Stimulated activated naive CD8-positive, alpha-beta T cell treated with anti-CD3 and anti-CD28 coated beads, Interleukin-15, Interleukin-2, amounts not matched to agents 100 ng/mL and 50 ng/mL, for 24 hours (primary cell): Measurements from ENCODE around the gene EFNA5.
A peak's percentile ranks its signal among the peaks of the same experiment; 100 is the strongest.

Experiments
- H3K27ac Mint-ChIP-seq: one replicate; pipeline ENCODE4 v1.8.0; 2021; ENCODE audit warnings: mild to moderate bottlenecking, mixed read lengths
- H3K27me3 Mint-ChIP-seq: one replicate; pipeline ENCODE4 v1.8.0; 2021; ENCODE audit warnings: mixed read lengths
- H3K36me3 Mint-ChIP-seq: one replicate; pipeline ENCODE4 v1.8.0; 2021; ENCODE audit warnings: low read depth, mixed read lengths
- H3K4me1 Mint-ChIP-seq: one replicate; pipeline ENCODE4 v1.8.0; 2021; ENCODE audit warnings: low read depth, mixed read lengths
- H3K4me3 Mint-ChIP-seq: one replicate; pipeline ENCODE4 v1.8.0; 2021; ENCODE audit warnings: mild to moderate bottlenecking, mixed read lengths
- H3K9me3 Mint-ChIP-seq: one replicate; pipeline ENCODE4 v1.8.0; 2021; ENCODE audit warnings: mixed read lengths

Gene EFNA5

GRCh38 chr5:107680799-107681198 lies 10.1 kb upstream of the EFNA5 start:
- H3K9me3 Mint-ChIP-seq: no peaks in the 10 kb centered on the region
- H3K27ac Mint-ChIP-seq: no peak overlapping the region
- H3K4me1 Mint-ChIP-seq: no peaks in the 10 kb centered on the region

GRCh38 chr5:107680099-107680498 lies 9.4 kb upstream of the EFNA5 start:
- Mint-ChIP-seq H3K27me3 (peaks cover 51% of the 10 kb centered on the region), H3K4me3 (no peak overlapping the region), H3K27ac (no peak overlapping the region), H3K4me1 (no peaks in the 10 kb centered on the region), H3K9me3 (no peaks in the 10 kb centered on the region), H3K36me3 (no peaks in the 10 kb centered on the region)

More at GRCh38 chr5:107680799-107681198, 10.1 kb upstream of the EFNA5 start:
- H3K36me3 Mint-ChIP-seq: no peaks in the 10 kb centered on the region
- H3K27me3 Mint-ChIP-seq: peaks cover 44% of the 10 kb centered on the region
- H3K4me3 Mint-ChIP-seq: no peak overlapping the region

- peaks cover 17% of the 10 kb centered on the region for H3K4me1 Mint-ChIP-seq
- no peak overlapping the region for H3K27ac Mint-ChIP-seq
- H3K36me3 Mint-ChIP-seq: no peaks in the 10 kb centered on the region
- H3K27me3 Mint-ChIP-seq: peaks cover 66% of the 10 kb centered on the region
- no peaks in the 10 kb centered on the region for H3K9me3 Mint-ChIP-seq
- H3K4me3 Mint-ChIP-seq: no peak overlapping the region
Observed at GRCh38 chr5:107676702-107677101, 6.0 kb upstream of the EFNA5 start.

- Mint-ChIP-seq H3K27ac (no peak overlapping the region), H3K9me3 (no peaks in the 10 kb centered on the region), H3K4me1 (peaks cover 28% of the 10 kb centered on the region), H3K27me3 (peaks cover 69% of the 10 kb centered on the region), H3K4me3 (no peak overlapping the region), H3K36me3 (no peaks in the 10 kb centered on the region)
Observed at GRCh38 chr5:107675201-107675600, 4.5 kb upstream of the EFNA5 start.

GRCh38 chr5:107674655-107675054 lies 3.9 kb upstream of the EFNA5 start:
- Mint-ChIP-seq H3K4me1 (peaks cover 30% of the 10 kb centered on the region), H3K36me3 (no peaks in the 10 kb centered on the region), H3K9me3 (no peaks in the 10 kb centered on the region), H3K27me3 (peaks cover 67% of the 10 kb centered on the region), H3K4me3 (no peak overlapping the region), H3K27ac (no peak overlapping the region)

GRCh38 chr5:107673368-107674136 lies 2.8 kb upstream of the EFNA5 start:
- no peaks in the 10 kb centered on the region for H3K36me3 Mint-ChIP-seq
- H3K4me3 Mint-ChIP-seq: peak overlapping the region; percentile 70
- no peak overlapping the region for H3K27ac Mint-ChIP-seq
- H3K4me1 Mint-ChIP-seq: peaks cover 33% of the 10 kb centered on the region
- H3K27me3 Mint-ChIP-seq: peaks cover 71% of the 10 kb centered on the region
- no peaks in the 10 kb centered on the region for H3K9me3 Mint-ChIP-seq

GRCh38 chr5:107673039-107673367 lies 2.3 kb upstream of the EFNA5 start:
- peaks cover 33% of the 10 kb centered on the region for H3K4me1 Mint-ChIP-seq
- peak overlapping the region; percentile 70 for H3K4me3 Mint-ChIP-seq

GRCh38 chr5:107672211-107673038 lies 1.7 kb upstream of the EFNA5 start:
- peaks cover 74% of the 10 kb centered on the region for H3K27me3 Mint-ChIP-seq
- H3K4me3 Mint-ChIP-seq: peak overlapping the region; percentile 79
- H3K27ac Mint-ChIP-seq: no peak overlapping the region

More at GRCh38 chr5:107673039-107673367, 2.3 kb upstream of the EFNA5 start:
- no peaks in the 10 kb centered on the region for H3K9me3 Mint-ChIP-seq
- H3K36me3 Mint-ChIP-seq: no peaks in the 10 kb centered on the region
- H3K27me3 Mint-ChIP-seq: peaks cover 71% of the 10 kb centered on the region
- no peak overlapping the region for H3K27ac Mint-ChIP-seq

GRCh38 chr5:107671742-107672210 lies 1.0 kb upstream of the EFNA5 start:
- no peak overlapping the region for H3K27ac Mint-ChIP-seq
- no peaks in the 10 kb centered on the region for H3K9me3 Mint-ChIP-seq
- no peaks in the 10 kb centered on the region for H3K36me3 Mint-ChIP-seq
- H3K4me1 Mint-ChIP-seq: peaks cover 33% of the 10 kb centered on the region
- H3K4me3 Mint-ChIP-seq: peak overlapping the region; percentile 79
- H3K27me3 Mint-ChIP-seq: peaks cover 79% of the 10 kb centered on the region

More at GRCh38 chr5:107672211-107673038, 1.7 kb upstream of the EFNA5 start:
- Mint-ChIP-seq H3K9me3 (no peaks in the 10 kb centered on the region), H3K36me3 (no peaks in the 10 kb centered on the region), H3K4me1 (peaks cover 33% of the 10 kb centered on the region)

- Mint-ChIP-seq H3K36me3 (no peaks in the 10 kb centered on the region), H3K27ac (no peak overlapping the region), H3K27me3 (peaks cover 80% of the 10 kb centered on the region), H3K4me1 (peaks cover 33% of the 10 kb centered on the region), H3K4me3 (peak overlapping the region; percentile 58), H3K9me3 (no peaks in the 10 kb centered on the region)
Observed at GRCh38 chr5:107670087-107670931, 428 bp downstream of the EFNA5 start.

GRCh38 chr5:107669096-107670031 lies 1.4 kb downstream of the EFNA5 start:
- H3K27me3 Mint-ChIP-seq: peaks cover 75% of the 10 kb centered on the region
- H3K9me3 Mint-ChIP-seq: no peaks in the 10 kb centered on the region
- H3K4me3 Mint-ChIP-seq: peak overlapping the region; percentile 45
- peaks cover 33% of the 10 kb centered on the region for H3K4me1 Mint-ChIP-seq
- H3K27ac Mint-ChIP-seq: no peak overlapping the region
- H3K36me3 Mint-ChIP-seq: no peaks in the 10 kb centered on the region

GRCh38 chr5:107668154-107669095 lies 2.3 kb downstream of the EFNA5 start:
- no peak overlapping the region for H3K4me3 Mint-ChIP-seq
- no peak overlapping the region for H3K27ac Mint-ChIP-seq
- peaks cover 67% of the 10 kb centered on the region for H3K27me3 Mint-ChIP-seq
- peaks cover 28% of the 10 kb centered on the region for H3K4me1 Mint-ChIP-seq
- no peaks in the 10 kb centered on the region for H3K9me3 Mint-ChIP-seq
- H3K36me3 Mint-ChIP-seq: no peaks in the 10 kb centered on the region

- H3K4me1 Mint-ChIP-seq: peaks cover 11% of the 10 kb centered on the region
- no peak overlapping the region for H3K27ac Mint-ChIP-seq
- H3K36me3 Mint-ChIP-seq: no peaks in the 10 kb centered on the region
- no peaks in the 10 kb centered on the region for H3K9me3 Mint-ChIP-seq
- H3K27me3 Mint-ChIP-seq: peaks cover 65% of the 10 kb centered on the region
- no peak overlapping the region for H3K4me3 Mint-ChIP-seq
Observed at GRCh38 chr5:107666051-107666655, 4.6 kb downstream of the EFNA5 start.
